Thyroid gland (tissue), 4 donors: Measurements from ENCODE around the gene PRKCE.

Experiments
- POLR2A ChIP-seq, 2 donors: fragments of 450-650 bp; IDR thresholded peaks; one replicate each; pipeline ENCODE4 v1.6.1; 2017; ENCODE audit warnings: antibody characterized with exemption in 2 of 2, mild to moderate bottlenecking in 2 of 2, moderate library complexity in 1 of 2
- TF ChIP-seq, protein P1 (sequence below), 6 experiments: fragments of 200-600 bp in 3 of 6; fragments of 450-650 bp in 3 of 6; sonication (generic) in 3 of 6; IDR thresholded peaks; one replicate each; pipeline ENCODE4 v1.5.1; 2016 to 2019; ENCODE audit warnings: antibody characterized with exemption in 6 of 6, mild to moderate bottlenecking in 2 of 6, inconsistent platforms in 1 of 6, moderate library complexity in 1 of 6

DNA sequence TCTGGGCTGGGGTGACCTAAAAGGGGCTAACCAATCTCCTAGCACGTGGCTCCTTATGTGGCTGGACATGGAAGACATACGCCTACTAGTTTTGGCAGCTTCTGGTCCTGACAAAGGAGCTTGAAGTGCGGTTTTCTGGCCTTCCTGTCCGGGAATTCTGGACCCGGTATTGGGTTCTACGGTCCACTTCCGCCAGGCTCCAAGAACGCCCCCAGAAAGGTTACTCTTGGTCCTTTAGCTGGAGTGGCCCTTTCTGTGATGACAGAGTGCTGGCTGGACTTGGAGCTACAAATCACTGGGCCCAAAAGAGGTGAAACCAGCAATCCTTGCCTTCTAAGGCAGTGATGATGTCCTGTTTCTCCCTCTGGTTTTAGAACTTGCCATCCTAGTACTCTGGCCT lies 481.5 kb downstream of the PRKCE start:
- TF ChIP-seq POLR2A (IDR thresholded peaks at IDR 0.05): no peak
- TF ChIP-seq, protein P1, sequence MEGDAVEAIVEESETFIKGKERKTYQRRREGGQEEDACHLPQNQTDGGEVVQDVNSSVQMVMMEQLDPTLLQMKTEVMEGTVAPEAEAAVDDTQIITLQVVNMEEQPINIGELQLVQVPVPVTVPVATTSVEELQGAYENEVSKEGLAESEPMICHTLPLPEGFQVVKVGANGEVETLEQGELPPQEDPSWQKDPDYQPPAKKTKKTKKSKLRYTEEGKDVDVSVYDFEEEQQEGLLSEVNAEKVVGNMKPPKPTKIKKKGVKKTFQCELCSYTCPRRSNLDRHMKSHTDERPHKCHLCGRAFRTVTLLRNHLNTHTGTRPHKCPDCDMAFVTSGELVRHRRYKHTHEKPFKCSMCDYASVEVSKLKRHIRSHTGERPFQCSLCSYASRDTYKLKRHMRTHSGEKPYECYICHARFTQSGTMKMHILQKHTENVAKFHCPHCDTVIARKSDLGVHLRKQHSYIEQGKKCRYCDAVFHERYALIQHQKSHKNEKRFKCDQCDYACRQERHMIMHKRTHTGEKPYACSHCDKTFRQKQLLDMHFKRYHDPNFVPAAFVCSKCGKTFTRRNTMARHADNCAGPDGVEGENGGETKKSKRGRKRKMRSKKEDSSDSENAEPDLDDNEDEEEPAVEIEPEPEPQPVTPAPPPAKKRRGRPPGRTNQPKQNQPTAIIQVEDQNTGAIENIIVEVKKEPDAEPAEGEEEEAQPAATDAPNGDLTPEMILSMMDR (IDR thresholded peaks at IDR 0.05): no peak
